Neural cell (in vitro differentiated cells): Measurements from ENCODE around the gene PANX1.

Experiments used
- CTCF ChIP-seq: fragments of 450-650 bp; IDR thresholded peaks from 2 replicates; pipeline ENCODE4 v1.5.1; 2014; ENCODE audit warnings: antibody characterized with exemption, mild to moderate bottlenecking, moderate library complexity; ENCODE audit not compliant: poor library complexity, severe bottlenecking
- EZH2 ChIP-seq: fragments of 200-600, 300-800 bp; shearing (Covaris generic), sonication (generic); IDR thresholded peaks from 2 replicates; pipeline ENCODE4 v1.6.1; 2014; ENCODE audit warnings: antibody characterized with exemption, low read length, borderline replicate concordance, mild to moderate bottlenecking; ENCODE audit not compliant: insufficient read depth, poor library complexity, severe bottlenecking
- POLR2AphosphoS5 ChIP-seq: IDR thresholded peaks from 2 replicates; pipeline ENCODE4 v1.6.1; 2012
- RAD21 ChIP-seq: fragments of 450-650 bp; conservative IDR thresholded peaks from 2 replicates; pipeline ENCODE4 v1.6.1; 2014; ENCODE audit warnings: antibody characterized with exemption, mild to moderate bottlenecking, moderate library complexity
- REST ChIP-seq: IDR thresholded peaks from 2 replicates; pipeline ENCODE4 v1.6.1; 2012; ENCODE audit warnings: borderline replicate concordance
- SMC3 ChIP-seq: fragments of 450-650 bp; conservative IDR thresholded peaks from 2 replicates; pipeline ENCODE4 v1.6.1; 2014; ENCODE audit warnings: antibody characterized with exemption, mild to moderate bottlenecking, moderate library complexity; ENCODE audit not compliant: poor library complexity

GRCh38 chr11:94127638-94128037, 1.0 kb upstream of the PANX1 start:
- TF ChIP-seq CTCF: no peak
- no peak for TF ChIP-seq POLR2AphosphoS5
- no peak for TF ChIP-seq EZH2
- no peak for TF ChIP-seq SMC3
- no peak for TF ChIP-seq REST
- TF ChIP-seq RAD21: no peak
